ENCODE measurements around the gene CEP83. TPM values are rescaled to one million over a fixed set of nuclear protein-coding genes. Genes with fewer than 3 reads are reported as not detected.

The CEP83 gene
- total and polyA plus RNA-seq, 8 donors = 7.0 to 14.5 (median 8.7) TPM

- FAIRE-seq (no peak), ATAC-seq (peak; percentile 82 to 94 (median 90)), DNase-seq (peak; percentile 69 to 80 (median 74))
- no peaks in the 10 kb centered on the region for H3K9me3 ChIP-seq
- WGBS, 2 donors = 28 to 45% methylated on average over 17 of the region's 17 CpGs
- H3K27me3 ChIP-seq = no peaks in the 10 kb centered on the region
- H3K36me3 ChIP-seq = no peaks in the 10 kb centered on the region
- peak overlapping the region; percentile 17 to 81 (median 54) for H3K27ac ChIP-seq
- TF ChIP-seq CTCF (IDR thresholded peaks at IDR 0.05) = no peak
- H3K4me3 ChIP-seq = peak overlapping the region; percentile 11 to 52 (median 32)
- H3K4me1 ChIP-seq = no peaks in the 10 kb centered on the region
- intact Hi-C loops (cut with DNase I) = no loop called here
Observed at GRCh38 chr12:94262228-94263010, 197.2 kb downstream of the CEP83 start.

GRCh38 chr12:94261786-94262185 is 197.9 kb downstream of the CEP83 start:
- DNase-seq (no peak), FAIRE-seq (no peak), ATAC-seq (no peak)
- no peaks in the 10 kb centered on the region for H3K4me1 ChIP-seq
- H3K9me3 ChIP-seq = no peaks in the 10 kb centered on the region
- H3K27ac ChIP-seq = peak overlapping the region in 2 of 4 donors; percentile 66 to 81
- TF ChIP-seq CTCF (IDR thresholded peaks at IDR 0.05) = no peak
- WGBS, 2 donors = 35 to 60% methylated on average over 3 of the region's 3 CpGs
- intact Hi-C loops (cut with DNase I) = no loop called here
- no peaks in the 10 kb centered on the region for H3K36me3 ChIP-seq
- no peaks in the 10 kb centered on the region for H3K27me3 ChIP-seq
- peak overlapping the region in 2 of 4 donors; percentile 40 to 52 for H3K4me3 ChIP-seq

- no peak for FAIRE-seq
- no peaks in the 10 kb centered on the region for H3K9me3 ChIP-seq
- no peak overlapping the region for H3K27ac ChIP-seq
- no peak for TF ChIP-seq CTCF (IDR thresholded peaks at IDR 0.05)
- no peaks in the 10 kb centered on the region for H3K36me3 ChIP-seq
- no peak for DNase-seq
- no peaks in the 10 kb centered on the region for H3K27me3 ChIP-seq
- no peaks in the 10 kb centered on the region for H3K4me1 ChIP-seq
- H3K4me3 ChIP-seq = no peak overlapping the region
- 88 to 95% methylated on average over 2 of the region's 2 CpGs for WGBS, 2 donors
- intact Hi-C loops (cut with DNase I) = no loop called here
- ATAC-seq = no peak
Observed at GRCh38 chr12:94261119-94261518, 198.5 kb downstream of the CEP83 start.

GRCh38 chr12:94260717-94261116 is 198.9 kb downstream of the CEP83 start:
- Histone ChIP-seq H3K36me3 (no peaks in the 10 kb centered on the region), H3K4me3 (no peak overlapping the region), H3K27ac (no peak overlapping the region), H3K9me3 (no peaks in the 10 kb centered on the region), H3K4me1 (no peaks in the 10 kb centered on the region), H3K27me3 (no peaks in the 10 kb centered on the region)
- FAIRE-seq (no peak), DNase-seq (no peak), ATAC-seq (no peak)
- WGBS, 2 donors = 86 to 87% methylated on average over 13 of the region's 13 CpGs
- intact Hi-C loops (cut with DNase I) = no loop called here
- TF ChIP-seq CTCF (IDR thresholded peaks at IDR 0.05) = no peak

- DNase-seq (no peak), FAIRE-seq (no peak), ATAC-seq (no peak)
- no peak for TF ChIP-seq CTCF (IDR thresholded peaks at IDR 0.05)
- H3K9me3 ChIP-seq = no peaks in the 10 kb centered on the region
- H3K4me3 ChIP-seq = no peak overlapping the region
- H3K36me3 ChIP-seq = no peaks in the 10 kb centered on the region
- no peak overlapping the region for H3K27ac ChIP-seq
- no peaks in the 10 kb centered on the region for H3K27me3 ChIP-seq
- intact Hi-C loops (cut with DNase I) = no loop called here
- 78 to 88% methylated on average over 3 of the region's 3 CpGs for WGBS, 2 donors
- peaks cover 0 to 3% (median 0%) of the 10 kb centered on the region in 3 donors for H3K4me1 ChIP-seq
Observed at GRCh38 chr12:94260017-94260416, 199.7 kb downstream of the CEP83 start.
